ENCODE results near the gene ESCO1.

- TF ChIP-seq CTCF (IDR thresholded peaks at IDR 0.05) (no peak), POLR2A (IDR thresholded peaks at IDR 0.05) (no peak)
These were observed 74.0 kb downstream of the ESCO1 start for GRCh38 chr18:21526463-21526862.

Measured in adrenal gland (tissue), 5 donors.